Ishikawa (cell line): ENCODE data around the gene GRID1.

ENCODE experiments used
- CEBPB ChIP-seq: IDR thresholded peaks from 2 replicates; pipeline ENCODE4 v1.6.1; 2012
- CREB1 ChIP-seq: IDR thresholded peaks from 2 replicates; pipeline ENCODE4 v1.6.1; 2012; ENCODE audit warnings: low read depth
- EP300 ChIP-seq: IDR thresholded peaks from 2 replicates; pipeline ENCODE4 v1.6.1; 2012; ENCODE audit warnings: borderline replicate concordance
- TAF1 ChIP-seq: IDR thresholded peaks from 2 replicates; pipeline ENCODE4 v1.6.1; 2012; ENCODE audit warnings: low read depth, mild to moderate bottlenecking
- TCF12 ChIP-seq: IDR thresholded peaks from 2 replicates; pipeline ENCODE4 v1.6.1; 2012; ENCODE audit warnings: low read depth
- YY1 ChIP-seq: IDR thresholded peaks from 2 replicates; pipeline ENCODE4 v1.6.1; 2012; ENCODE audit warnings: low read depth
- TF ChIP-seq, protein P1 (sequence below): IDR thresholded peaks from 2 replicates; pipeline ENCODE4 v1.6.1; 2012; ENCODE audit warnings: low read depth, mild to moderate bottlenecking
- TF ChIP-seq, protein P2 (sequence below): IDR thresholded peaks from 2 replicates; pipeline ENCODE4 v1.6.1; 2012
- TF ChIP-seq, protein P3 (sequence below): IDR thresholded peaks from 2 replicates; pipeline ENCODE4 v1.6.1; 2012

DNA sequence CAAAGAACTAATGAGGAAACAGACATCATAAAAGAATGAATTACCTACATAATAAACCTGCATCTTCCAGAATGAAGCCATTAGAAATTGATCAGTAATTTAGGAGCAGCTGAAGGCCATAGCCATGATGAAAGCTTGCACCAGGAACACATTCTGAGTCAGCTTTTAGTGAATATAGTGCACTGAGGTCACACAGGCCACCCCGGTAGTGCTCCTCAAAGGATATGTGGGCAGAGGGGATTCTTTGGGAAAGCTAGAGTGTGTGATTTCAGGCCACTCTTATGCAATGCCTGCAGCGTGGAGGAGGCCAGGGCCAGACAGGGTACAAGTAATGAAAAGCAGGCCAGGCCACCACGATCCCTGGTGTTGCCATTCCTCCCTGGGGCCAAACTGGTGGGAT, 451.9 kb downstream of the GRID1 start:
- no peak for TF ChIP-seq TAF1
- no peak for TF ChIP-seq TCF12
- no peak for TF ChIP-seq CEBPB
- TF ChIP-seq, protein P1, sequence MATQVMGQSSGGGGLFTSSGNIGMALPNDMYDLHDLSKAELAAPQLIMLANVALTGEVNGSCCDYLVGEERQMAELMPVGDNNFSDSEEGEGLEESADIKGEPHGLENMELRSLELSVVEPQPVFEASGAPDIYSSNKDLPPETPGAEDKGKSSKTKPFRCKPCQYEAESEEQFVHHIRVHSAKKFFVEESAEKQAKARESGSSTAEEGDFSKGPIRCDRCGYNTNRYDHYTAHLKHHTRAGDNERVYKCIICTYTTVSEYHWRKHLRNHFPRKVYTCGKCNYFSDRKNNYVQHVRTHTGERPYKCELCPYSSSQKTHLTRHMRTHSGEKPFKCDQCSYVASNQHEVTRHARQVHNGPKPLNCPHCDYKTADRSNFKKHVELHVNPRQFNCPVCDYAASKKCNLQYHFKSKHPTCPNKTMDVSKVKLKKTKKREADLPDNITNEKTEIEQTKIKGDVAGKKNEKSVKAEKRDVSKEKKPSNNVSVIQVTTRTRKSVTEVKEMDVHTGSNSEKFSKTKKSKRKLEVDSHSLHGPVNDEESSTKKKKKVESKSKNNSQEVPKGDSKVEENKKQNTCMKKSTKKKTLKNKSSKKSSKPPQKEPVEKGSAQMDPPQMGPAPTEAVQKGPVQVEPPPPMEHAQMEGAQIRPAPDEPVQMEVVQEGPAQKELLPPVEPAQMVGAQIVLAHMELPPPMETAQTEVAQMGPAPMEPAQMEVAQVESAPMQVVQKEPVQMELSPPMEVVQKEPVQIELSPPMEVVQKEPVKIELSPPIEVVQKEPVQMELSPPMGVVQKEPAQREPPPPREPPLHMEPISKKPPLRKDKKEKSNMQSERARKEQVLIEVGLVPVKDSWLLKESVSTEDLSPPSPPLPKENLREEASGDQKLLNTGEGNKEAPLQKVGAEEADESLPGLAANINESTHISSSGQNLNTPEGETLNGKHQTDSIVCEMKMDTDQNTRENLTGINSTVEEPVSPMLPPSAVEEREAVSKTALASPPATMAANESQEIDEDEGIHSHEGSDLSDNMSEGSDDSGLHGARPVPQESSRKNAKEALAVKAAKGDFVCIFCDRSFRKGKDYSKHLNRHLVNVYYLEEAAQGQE: no peak
- TF ChIP-seq EP300: no peak
- TF ChIP-seq, protein P2, sequence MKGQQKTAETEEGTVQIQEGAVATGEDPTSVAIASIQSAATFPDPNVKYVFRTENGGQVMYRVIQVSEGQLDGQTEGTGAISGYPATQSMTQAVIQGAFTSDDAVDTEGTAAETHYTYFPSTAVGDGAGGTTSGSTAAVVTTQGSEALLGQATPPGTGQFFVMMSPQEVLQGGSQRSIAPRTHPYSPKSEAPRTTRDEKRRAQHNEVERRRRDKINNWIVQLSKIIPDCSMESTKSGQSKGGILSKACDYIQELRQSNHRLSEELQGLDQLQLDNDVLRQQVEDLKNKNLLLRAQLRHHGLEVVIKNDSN: no peak
- TF ChIP-seq, protein P3, sequence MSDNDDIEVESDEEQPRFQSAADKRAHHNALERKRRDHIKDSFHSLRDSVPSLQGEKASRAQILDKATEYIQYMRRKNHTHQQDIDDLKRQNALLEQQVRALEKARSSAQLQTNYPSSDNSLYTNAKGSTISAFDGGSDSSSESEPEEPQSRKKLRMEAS: no peak
- no peak for TF ChIP-seq CREB1
- TF ChIP-seq YY1: no peak
